ENCODE measurements around the gene NMU. TPM values are rescaled to one million over a fixed set of nuclear protein-coding genes. Genes with fewer than 3 reads are reported as not detected.
"Not testable (repeated sequence)": the region's sequence is repeated elsewhere in the genome, so short reads cannot be mapped to it uniquely, and the experiment has no call there.

The NMU gene
- total RNA-seq, 1 donor from 2014 or later, result not detected

DNA sequence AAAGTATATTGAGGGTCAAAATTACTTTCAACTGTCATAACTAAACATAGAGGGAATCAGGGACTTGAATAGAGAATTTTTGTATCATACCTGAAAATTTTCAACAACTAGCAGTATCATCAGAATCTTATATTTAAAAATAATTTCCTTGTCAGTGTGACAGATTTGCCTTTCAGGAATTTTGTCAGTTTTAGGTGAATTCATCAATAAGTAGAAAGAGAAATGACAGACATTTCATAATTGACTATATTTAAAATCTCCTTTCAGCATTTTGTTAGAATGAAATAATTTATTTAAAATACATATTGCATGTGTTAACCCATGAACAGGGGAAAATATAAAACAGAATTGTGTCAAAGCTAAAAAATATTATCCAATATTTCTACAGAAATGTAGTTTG, 35.5 kb downstream of the NMU start:
- Histone ChIP-seq H3K4me1 (no peaks in the 10 kb centered on the region), H3K27me3 (no peaks in the 10 kb centered on the region), H3K36me3 (no peaks in the 10 kb centered on the region), H3K9me3 (no peaks in the 10 kb centered on the region), H3K27ac (no peak overlapping the region), H3K4me3 (no peak overlapping the region)
- DNase-seq (ENCODE audit: low spot score in 2 of 2), result no peak
- intact Hi-C loops (cut with DNase I), result no loop called here
- TF ChIP-seq, protein P1, sequence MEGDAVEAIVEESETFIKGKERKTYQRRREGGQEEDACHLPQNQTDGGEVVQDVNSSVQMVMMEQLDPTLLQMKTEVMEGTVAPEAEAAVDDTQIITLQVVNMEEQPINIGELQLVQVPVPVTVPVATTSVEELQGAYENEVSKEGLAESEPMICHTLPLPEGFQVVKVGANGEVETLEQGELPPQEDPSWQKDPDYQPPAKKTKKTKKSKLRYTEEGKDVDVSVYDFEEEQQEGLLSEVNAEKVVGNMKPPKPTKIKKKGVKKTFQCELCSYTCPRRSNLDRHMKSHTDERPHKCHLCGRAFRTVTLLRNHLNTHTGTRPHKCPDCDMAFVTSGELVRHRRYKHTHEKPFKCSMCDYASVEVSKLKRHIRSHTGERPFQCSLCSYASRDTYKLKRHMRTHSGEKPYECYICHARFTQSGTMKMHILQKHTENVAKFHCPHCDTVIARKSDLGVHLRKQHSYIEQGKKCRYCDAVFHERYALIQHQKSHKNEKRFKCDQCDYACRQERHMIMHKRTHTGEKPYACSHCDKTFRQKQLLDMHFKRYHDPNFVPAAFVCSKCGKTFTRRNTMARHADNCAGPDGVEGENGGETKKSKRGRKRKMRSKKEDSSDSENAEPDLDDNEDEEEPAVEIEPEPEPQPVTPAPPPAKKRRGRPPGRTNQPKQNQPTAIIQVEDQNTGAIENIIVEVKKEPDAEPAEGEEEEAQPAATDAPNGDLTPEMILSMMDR (IDR thresholded peaks at IDR 0.05), result no peak

- TF ChIP-seq, protein P1 (IDR thresholded peaks at IDR 0.05), result no peak
- no peak overlapping the region for H3K27ac ChIP-seq
- no peak overlapping the region for H3K4me3 ChIP-seq
- H3K9me3 ChIP-seq, result no peaks in the 10 kb centered on the region
- no peaks in the 10 kb centered on the region for H3K4me1 ChIP-seq
- DNase-seq (ENCODE audit: low spot score in 2 of 2), result no peak
- no peaks in the 10 kb centered on the region for H3K27me3 ChIP-seq
- intact Hi-C loops (cut with DNase I), result no loop called here
- no peaks in the 10 kb centered on the region for H3K36me3 ChIP-seq
These were observed 37.5 kb downstream of the NMU start for GRCh38 chr4:55598641-55599040.

DNA sequence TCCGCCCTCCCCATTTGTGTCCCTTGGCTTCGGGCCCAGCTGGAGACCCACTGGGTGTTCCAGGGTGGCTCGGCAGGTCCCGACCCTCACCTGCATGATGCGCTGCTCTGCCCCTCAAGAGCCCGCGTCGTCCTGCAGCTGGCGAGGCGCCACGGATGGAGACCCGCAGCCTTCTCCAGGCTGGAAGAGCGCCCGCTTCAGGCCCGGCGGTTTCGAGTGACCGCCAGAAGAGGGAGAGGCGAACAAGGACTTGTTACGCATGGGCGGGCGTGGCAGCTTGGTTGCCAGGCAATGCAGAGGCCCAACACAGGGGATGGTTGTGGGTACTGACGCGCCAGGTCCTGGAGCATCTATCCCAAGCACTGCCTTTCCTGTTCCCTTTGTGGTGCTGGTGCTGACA, 44.1 kb downstream of the NMU start, which contains the start of gene PDCL2:
Gene PDCL2 (minus strand): TSS at position 232 of the 400 bp plus-strand sequence. CDS start 136 bp downstream, at position 96.
- H3K4me1 ChIP-seq, result no peaks in the 10 kb centered on the region
- TF ChIP-seq, protein P1 (IDR thresholded peaks at IDR 0.05), result no peak
- intact Hi-C loops (cut with DNase I), result no loop called here
- no peak for DNase-seq (ENCODE audit: low spot score in 2 of 2)
- H3K4me3 ChIP-seq, result no peak within 1 kb of the TSS
- no peaks in the 10 kb centered on the region for H3K27me3 ChIP-seq
- no peaks in the 10 kb centered on the region for H3K36me3 ChIP-seq
- peaks cover 0 to 5% of the 10 kb centered on the region in 2 donors for H3K9me3 ChIP-seq
- H3K27ac ChIP-seq, result no peak within 1 kb of the TSS

DNA sequence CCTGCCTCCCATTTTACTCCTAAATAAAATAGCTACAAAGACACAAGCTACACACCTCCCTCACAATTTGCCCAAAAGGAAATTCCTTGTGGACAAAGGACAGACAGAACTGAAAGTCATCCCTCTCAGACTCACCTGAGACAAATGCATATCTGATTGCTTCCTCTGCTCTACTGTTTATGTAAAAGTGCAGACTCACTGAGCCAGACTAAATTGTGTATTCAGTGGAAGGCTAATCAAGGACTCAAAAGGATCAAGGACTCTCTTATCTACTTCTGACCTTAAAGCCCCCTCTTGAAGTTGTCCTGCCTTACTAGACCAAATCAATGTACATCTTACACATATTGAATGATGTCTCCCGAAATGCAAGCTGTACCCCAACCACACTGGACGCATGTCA, 47.9 kb downstream of the NMU start:
- Histone ChIP-seq H3K9me3 (peaks cover 0 to 8% of the 10 kb centered on the region in 2 donors), H3K27ac (no peak overlapping the region), H3K4me3 (no peak overlapping the region), H3K27me3 (no peaks in the 10 kb centered on the region), H3K4me1 (no peaks in the 10 kb centered on the region), H3K36me3 (no peaks in the 10 kb centered on the region)
- no peak for DNase-seq (ENCODE audit: low spot score in 2 of 2)
- TF ChIP-seq, protein P1 (IDR thresholded peaks at IDR 0.05), result no peak
- intact Hi-C loops (cut with DNase I), result no loop called here

- H3K27me3 ChIP-seq; H3K36me3 ChIP-seq; H3K9me3 ChIP-seq; DNase-seq (ENCODE audit: low spot score in 2 of 2); H3K27ac ChIP-seq; H3K4me1 ChIP-seq; H3K4me3 ChIP-seq; intact Hi-C loops (cut with DNase I): not testable (repeated sequence)
These were observed 53.3 kb downstream of the NMU start for GRCh38 chr4:55582773-55583172.

GRCh38 chr4:55578341-55579010, 57.6 kb downstream of the NMU start:
- Histone ChIP-seq H3K36me3 (no peaks in the 10 kb centered on the region), H3K9me3 (peaks cover 0 to 12% of the 10 kb centered on the region in 2 donors), H3K4me1 (no peaks in the 10 kb centered on the region), H3K4me3 (no peak overlapping the region), H3K27ac (no peak overlapping the region), H3K27me3 (no peaks in the 10 kb centered on the region)
- TF ChIP-seq, protein P1 (IDR thresholded peaks at IDR 0.05), result no peak
- intact Hi-C loops (cut with DNase I), result no loop called here
- no peak for DNase-seq (ENCODE audit: low spot score in 2 of 2)

Measured in ascending aorta (tissue), 2 donors.